ENCODE measurements around the gene TMEM185B. TPM values are rescaled to one million over a fixed set of nuclear protein-coding genes. Genes with fewer than 3 reads are reported as not detected.

TMEM185B gene
- total RNA-seq, 2 experiments from 2014 or later: 23.2 to 24.2 TPM

- H3K4me3 Mint-ChIP-seq: no peak overlapping the region
- H3K27me3 Mint-ChIP-seq: no peaks in the 10 kb centered on the region
- peaks cover 69% of the 10 kb centered on the region for H3K4me1 Mint-ChIP-seq
- no peak for DNase-seq
- peak overlapping the region; percentile 17 for H3K27ac Mint-ChIP-seq
- H3K9me3 Mint-ChIP-seq: no peaks in the 10 kb centered on the region
- H3K36me3 Mint-ChIP-seq: peaks cover 7% of the 10 kb centered on the region
Observed at GRCh38 chr2:120229341-120229740, 6.1 kb upstream of the TMEM185B start.

GRCh38 chr2:120228503-120228902 is 5.3 kb upstream of the TMEM185B start:
- Mint-ChIP-seq H3K4me3 (no peak overlapping the region), H3K36me3 (peaks cover 7% of the 10 kb centered on the region), H3K27me3 (no peaks in the 10 kb centered on the region), H3K4me1 (peaks cover 72% of the 10 kb centered on the region), H3K9me3 (no peaks in the 10 kb centered on the region), H3K27ac (no peak overlapping the region)
- no peak for DNase-seq

DNA sequence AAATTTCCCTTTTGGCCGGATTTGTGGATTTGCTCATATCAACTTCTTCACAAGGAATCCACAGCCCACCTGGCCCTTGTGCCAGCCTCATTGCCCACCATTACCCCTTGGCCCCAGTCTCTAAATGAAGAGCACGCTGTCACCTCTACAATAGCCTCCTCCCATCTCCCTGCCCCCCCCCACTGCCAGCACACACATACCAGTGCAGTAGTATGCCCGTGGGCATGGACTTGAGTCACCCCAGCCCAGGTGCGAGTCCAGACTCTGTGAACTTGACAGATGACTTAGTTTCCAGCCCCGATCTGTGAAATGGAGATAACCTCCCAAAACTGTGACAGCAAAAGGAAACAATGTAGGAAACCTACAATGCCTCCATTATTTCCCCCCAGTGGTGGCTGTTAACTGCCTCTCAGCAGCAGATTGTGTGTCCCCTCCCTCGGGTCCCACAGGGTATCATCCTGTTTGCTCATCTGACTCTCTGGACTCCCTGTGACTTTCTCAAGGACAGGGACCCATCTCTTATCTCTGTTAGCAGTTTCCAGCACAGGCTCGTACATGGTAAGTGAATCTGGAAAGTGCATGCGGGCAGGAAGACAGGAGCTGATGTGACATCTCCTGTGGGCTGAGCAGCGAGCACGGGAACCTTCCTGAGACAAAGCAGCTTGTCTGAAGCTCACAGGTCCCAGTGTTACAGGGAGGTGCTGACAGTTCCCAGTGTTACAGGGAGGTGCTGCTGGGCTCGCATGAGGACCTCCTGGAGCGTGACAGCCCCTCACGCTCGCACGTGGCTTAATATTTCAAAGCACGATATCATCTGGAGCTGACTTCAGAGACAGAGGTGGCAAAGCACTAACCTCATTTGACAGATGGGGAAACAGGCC is 4.2 kb upstream of the TMEM185B start:
- H3K36me3 Mint-ChIP-seq: peaks cover 11% of the 10 kb centered on the region
- no peaks in the 10 kb centered on the region for H3K27me3 Mint-ChIP-seq
- H3K4me3 Mint-ChIP-seq: no peak overlapping the region
- peaks cover 66% of the 10 kb centered on the region for H3K4me1 Mint-ChIP-seq
- peak overlapping the region; percentile 67 for H3K27ac Mint-ChIP-seq
- peaks cover 1% of the 10 kb centered on the region for H3K9me3 Mint-ChIP-seq
- no peak for DNase-seq

DNA sequence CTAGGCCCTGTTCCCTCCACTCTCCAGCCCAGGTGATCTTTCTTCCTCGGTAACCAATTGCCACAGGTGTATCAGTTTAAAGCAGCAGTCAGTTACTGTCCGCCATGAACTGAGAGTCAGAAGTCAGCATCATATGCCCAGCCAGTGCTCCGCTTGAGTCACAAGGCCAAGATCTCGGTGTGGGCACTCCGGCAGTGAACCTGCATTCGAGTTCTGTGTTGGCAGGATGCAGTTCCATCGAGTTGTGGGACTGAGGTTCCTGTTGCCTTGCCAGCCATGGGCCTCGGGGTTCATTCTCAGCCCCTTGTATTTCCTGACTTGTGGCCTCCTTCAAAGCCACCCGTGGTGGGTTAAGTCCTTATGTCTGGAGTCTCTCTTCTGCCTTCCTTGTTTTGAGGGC is 3.1 kb upstream of the TMEM185B start:
- Mint-ChIP-seq H3K36me3 (peaks cover 20% of the 10 kb centered on the region), H3K27ac (no peak overlapping the region), H3K9me3 (peaks cover 10% of the 10 kb centered on the region), H3K4me1 (peaks cover 68% of the 10 kb centered on the region), H3K27me3 (no peaks in the 10 kb centered on the region), H3K4me3 (no peak overlapping the region)
- no peak for DNase-seq

DNA sequence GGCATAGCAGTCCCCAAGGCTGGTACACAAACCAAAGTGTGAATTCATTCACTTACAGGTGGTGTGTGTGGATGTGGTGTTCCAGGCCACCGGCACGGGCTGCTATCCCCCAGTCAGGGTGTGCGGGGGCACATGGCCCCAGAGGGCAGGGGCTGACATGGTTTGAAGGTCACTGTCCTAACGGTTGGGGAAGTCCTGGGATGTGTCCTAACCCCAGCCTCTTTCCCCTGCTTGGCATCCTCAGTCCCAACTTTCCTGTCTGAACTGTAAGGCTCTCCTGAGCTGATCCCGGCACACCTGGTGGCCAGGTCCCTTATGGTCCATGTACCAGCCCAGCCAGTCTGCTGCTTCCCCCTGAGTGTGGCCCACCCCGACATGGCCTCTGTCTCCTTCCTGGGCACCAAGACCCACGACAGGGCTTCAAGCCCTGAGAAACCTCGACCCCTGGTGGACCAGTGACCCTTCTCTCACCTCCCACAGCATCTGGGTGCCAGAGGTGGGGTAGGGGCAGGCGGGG is 2.4 kb upstream of the TMEM185B start:
- Mint-ChIP-seq H3K4me3 (no peak overlapping the region), H3K27me3 (no peaks in the 10 kb centered on the region), H3K4me1 (peaks cover 69% of the 10 kb centered on the region), H3K9me3 (peaks cover 12% of the 10 kb centered on the region), H3K27ac (no peak overlapping the region), H3K36me3 (peaks cover 22% of the 10 kb centered on the region)
- no peak for DNase-seq

DNA sequence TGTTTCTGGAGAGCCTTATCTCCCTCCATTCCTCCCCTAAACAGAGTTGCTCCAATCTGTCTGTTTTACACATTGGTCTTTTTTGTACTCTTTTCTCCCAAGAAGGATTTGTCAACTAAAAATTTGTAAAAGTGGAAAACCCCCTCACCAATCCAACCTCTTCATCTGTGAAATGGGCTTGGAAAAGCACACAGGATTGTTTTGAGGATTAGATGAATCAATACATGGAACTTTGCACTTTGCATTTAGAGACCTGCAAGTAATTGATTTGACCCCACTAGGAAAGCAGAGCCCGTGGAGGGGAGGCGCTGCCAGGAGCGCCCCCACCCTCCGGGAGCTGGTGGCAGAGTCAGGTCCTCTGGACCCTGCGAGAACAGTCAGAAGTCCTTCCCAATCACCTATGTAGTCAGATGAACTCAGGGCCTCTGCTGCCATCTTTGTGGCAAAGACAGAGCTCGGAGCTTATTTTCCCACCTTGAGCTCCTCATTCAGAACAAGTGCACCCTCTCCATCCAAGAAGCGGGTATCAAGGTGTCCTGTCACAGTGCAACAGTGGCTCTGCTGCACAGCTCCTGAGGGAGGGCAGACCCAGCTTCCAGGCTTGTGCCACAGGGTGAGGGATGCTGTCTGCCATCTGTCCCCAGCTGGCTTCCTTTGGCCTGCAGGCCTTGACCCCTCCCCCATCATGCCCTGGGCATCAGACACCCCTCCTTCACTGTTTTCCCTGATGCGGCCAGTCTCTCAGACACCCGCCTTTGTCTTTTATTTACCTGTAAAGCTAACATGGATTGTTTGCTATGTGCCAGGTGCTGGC is 1.7 kb upstream of the TMEM185B start:
- Mint-ChIP-seq H3K9me3 (peaks cover 14% of the 10 kb centered on the region), H3K36me3 (peaks cover 26% of the 10 kb centered on the region), H3K4me3 (peak overlapping the region; percentile 80), H3K27ac (peak overlapping the region; percentile 66), H3K4me1 (peaks cover 65% of the 10 kb centered on the region), H3K27me3 (no peaks in the 10 kb centered on the region)
- DNase-seq: no peak

DNA sequence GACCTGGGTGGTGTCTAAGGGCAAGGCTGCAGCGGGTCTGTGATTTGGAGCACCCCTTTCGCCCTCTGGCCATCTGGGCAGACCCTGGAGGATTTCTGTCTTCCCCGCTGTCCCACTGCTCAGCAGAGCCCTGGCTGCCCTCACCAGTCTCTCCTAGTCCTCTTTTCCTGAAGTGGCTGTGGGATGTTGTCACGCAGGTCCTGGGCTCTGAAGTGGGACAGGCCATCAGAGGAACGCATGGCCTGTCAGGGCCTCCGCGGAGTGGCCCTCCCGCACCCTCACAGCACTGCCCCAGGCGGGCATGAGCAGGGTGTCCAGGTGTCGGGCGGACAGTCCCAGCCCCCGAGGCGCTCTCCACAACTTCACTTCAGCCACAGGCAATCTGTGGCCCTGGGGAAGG is 1.1 kb upstream of the TMEM185B start:
- H3K4me3 Mint-ChIP-seq: peak overlapping the region; percentile 80
- peaks cover 30% of the 10 kb centered on the region for H3K36me3 Mint-ChIP-seq
- DNase-seq: no peak

DNA sequence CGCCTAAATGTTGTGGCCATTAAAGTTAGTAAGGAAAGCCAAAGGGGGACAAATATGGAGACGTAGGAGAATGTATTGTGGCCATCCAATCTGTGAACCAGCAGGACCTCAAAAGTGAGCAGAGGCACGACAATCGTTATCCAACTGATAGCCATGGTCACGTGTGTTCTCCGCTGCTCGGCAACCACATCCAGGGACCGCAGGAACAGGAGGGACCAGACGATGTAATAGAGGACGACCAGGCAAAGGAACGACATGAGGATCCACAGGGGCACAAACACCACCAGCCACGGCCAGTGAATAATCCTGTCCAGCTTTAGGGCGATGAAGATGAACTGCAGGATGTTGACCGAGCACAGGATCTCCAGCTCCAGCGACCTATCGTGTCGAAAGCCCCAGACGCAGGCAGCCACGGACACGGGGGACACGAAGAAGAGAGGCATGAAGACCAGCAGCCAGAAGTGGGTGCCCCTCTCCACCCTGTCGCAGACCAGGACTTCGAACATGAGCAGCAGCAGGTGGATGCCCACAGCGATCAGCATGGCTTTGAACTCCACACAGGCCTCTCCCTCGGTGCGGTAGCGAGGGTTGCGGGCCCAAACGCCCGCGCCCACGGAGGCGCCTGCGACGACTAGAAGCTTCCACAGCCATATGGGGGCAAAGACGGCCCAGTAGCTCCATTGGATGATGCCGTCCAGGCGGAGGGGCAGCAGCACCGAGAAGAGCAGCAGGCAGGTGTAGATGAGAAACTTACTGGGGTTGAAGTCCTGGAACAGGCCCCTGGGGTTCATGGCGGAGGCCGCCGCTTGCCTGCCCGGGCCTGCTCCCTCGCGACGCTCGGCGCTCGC is 790 bp downstream of the TMEM185B start:
- Mint-ChIP-seq H3K36me3 (peaks cover 48% of the 10 kb centered on the region), H3K4me1 (peaks cover 48% of the 10 kb centered on the region), H3K27ac (peak overlapping the region; percentile 93), H3K27me3 (no peaks in the 10 kb centered on the region), H3K9me3 (peaks cover 19% of the 10 kb centered on the region), H3K4me3 (peak overlapping the region; percentile 77)
- no peak for DNase-seq

More for the DNA sequence above, 1.1 kb upstream of the TMEM185B start:
- Mint-ChIP-seq H3K27ac (peak overlapping the region; percentile 66), H3K4me1 (peaks cover 66% of the 10 kb centered on the region), H3K9me3 (peaks cover 16% of the 10 kb centered on the region), H3K27me3 (no peaks in the 10 kb centered on the region)

GRCh38 chr2:120221616-120222015 is 1.6 kb downstream of the TMEM185B start:
- peak overlapping the region; percentile 93 for H3K27ac Mint-ChIP-seq
- H3K4me1 Mint-ChIP-seq: peaks cover 42% of the 10 kb centered on the region
- no peak for DNase-seq
- H3K9me3 Mint-ChIP-seq: peaks cover 22% of the 10 kb centered on the region
- H3K4me3 Mint-ChIP-seq: peak overlapping the region; percentile 77
- H3K36me3 Mint-ChIP-seq: peaks cover 54% of the 10 kb centered on the region
- H3K27me3 Mint-ChIP-seq: no peaks in the 10 kb centered on the region

DNA sequence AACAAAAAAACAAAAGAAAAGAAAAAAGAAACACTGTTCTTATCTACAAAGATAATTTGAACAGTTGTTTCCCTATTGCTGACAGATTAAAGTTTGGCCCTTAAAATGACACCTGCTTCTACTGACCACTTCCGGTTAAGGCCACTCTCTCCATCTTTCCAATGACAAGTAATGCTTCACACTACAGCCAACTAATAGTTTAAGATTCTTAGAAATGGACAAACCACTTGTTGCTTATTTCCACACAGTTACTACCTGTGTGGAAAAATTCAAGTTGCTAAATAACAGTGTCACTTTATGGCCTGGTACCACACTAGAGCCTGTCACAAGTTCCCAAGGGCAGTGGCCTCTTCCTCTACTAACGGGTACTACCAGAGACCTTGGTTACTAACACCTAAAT is 2.4 kb downstream of the TMEM185B start:
- Mint-ChIP-seq H3K4me1 (peaks cover 35% of the 10 kb centered on the region), H3K4me3 (peak overlapping the region; percentile 11), H3K9me3 (peaks cover 26% of the 10 kb centered on the region)

DNA sequence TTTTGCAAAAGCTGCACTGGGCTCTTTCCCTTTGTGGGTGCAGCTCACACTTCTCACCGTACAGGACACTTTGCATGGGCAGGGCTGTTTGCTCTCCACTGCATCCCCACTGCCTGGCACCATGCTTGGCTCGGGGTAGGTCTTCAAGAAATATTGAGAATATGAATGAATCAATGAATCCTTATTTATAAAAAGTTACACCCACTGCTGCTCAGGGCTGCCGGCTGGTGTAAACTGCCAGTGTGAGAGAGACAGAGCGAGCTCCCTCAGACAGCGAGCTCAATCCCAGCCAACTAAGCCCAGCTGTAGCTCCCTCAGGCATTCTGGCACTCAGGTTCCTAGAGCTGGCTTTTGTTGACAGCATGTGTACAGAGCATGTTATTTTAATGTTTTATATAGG is 3.4 kb downstream of the TMEM185B start:
- DNase-seq: no peak
- Mint-ChIP-seq H3K27me3 (no peaks in the 10 kb centered on the region), H3K27ac (no peak overlapping the region), H3K4me1 (peaks cover 33% of the 10 kb centered on the region), H3K4me3 (no peak overlapping the region), H3K9me3 (peaks cover 26% of the 10 kb centered on the region), H3K36me3 (peaks cover 62% of the 10 kb centered on the region)

More for the DNA sequence above, 2.4 kb downstream of the TMEM185B start:
- Mint-ChIP-seq H3K27ac (no peak overlapping the region), H3K27me3 (no peaks in the 10 kb centered on the region), H3K36me3 (peaks cover 60% of the 10 kb centered on the region)
- DNase-seq: no peak

DNA sequence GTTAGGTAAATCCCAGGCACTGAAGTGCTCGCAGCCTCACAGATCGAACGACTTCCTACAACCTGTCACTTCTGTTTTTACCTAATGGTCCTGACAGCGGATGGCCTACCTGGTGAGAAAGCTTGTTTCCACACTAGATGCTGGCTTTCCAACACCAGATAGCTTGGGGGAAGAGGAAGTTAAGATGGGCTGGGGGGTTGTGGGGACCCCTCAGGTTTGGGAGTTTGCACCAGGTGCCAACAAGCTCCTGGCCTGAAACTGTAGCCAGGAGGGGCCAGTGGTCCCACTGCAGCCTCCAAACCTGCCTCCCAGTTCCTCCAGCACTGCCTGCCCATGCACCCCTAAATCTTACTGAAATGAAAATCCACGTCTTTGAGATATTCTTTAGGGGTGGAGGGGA is 3.9 kb downstream of the TMEM185B start:
- no peaks in the 10 kb centered on the region for H3K27me3 Mint-ChIP-seq
- H3K27ac Mint-ChIP-seq: no peak overlapping the region
- H3K4me1 Mint-ChIP-seq: peaks cover 29% of the 10 kb centered on the region
- H3K36me3 Mint-ChIP-seq: peaks cover 62% of the 10 kb centered on the region
- no peak for DNase-seq
- H3K4me3 Mint-ChIP-seq: no peak overlapping the region
- H3K9me3 Mint-ChIP-seq: peaks cover 26% of the 10 kb centered on the region

GRCh38 chr2:120218181-120218580 is 5.0 kb downstream of the TMEM185B start:
- Mint-ChIP-seq H3K27me3 (no peaks in the 10 kb centered on the region), H3K4me1 (peaks cover 26% of the 10 kb centered on the region), H3K9me3 (peaks cover 26% of the 10 kb centered on the region), H3K27ac (no peak overlapping the region), H3K4me3 (no peak overlapping the region), H3K36me3 (peaks cover 62% of the 10 kb centered on the region)
- DNase-seq: no peak

DNA sequence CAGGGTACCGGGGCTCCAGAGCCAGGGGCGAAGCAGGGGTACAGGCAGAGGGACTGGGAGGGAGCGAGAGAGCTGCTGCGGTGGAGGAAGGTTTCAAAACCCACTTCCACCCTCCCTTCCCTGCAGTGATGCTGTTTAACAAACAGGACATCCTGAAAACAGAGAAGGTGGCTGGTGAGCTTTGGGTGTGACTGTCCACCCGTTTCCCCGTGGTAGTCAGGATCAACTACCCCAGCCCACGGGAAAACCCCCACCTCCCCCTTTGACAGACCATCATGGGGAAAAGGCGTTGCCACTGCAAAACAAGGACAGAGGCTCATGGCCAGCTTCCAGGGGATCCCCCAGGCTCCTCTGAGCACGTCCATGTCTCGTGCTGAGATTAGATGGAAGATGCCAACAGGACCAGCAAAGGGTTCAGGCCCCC is 12.9 kb downstream of the TMEM185B start:
- Mint-ChIP-seq H3K27ac (no peak overlapping the region), H3K4me3 (no peak overlapping the region)
- DNase-seq: no peak

More for the DNA sequence above, 12.9 kb downstream of the TMEM185B start:
- H3K27me3 Mint-ChIP-seq: no peaks in the 10 kb centered on the region
- H3K4me1 Mint-ChIP-seq: peaks cover 13% of the 10 kb centered on the region
- peaks cover 2% of the 10 kb centered on the region for H3K9me3 Mint-ChIP-seq
- H3K36me3 Mint-ChIP-seq: peaks cover 2% of the 10 kb centered on the region

Data from activated naive CD8-positive, alpha-beta T cell treated with anti-CD3 and anti-CD28 coated beads for 36 hours (primary cell).